ENCODE results near the gene EVA1A.

Gene EVA1A

GRCh38 chr2:75500633-75501032 is 60.1 kb downstream of the EVA1A start:
- DNase-seq = no peak
- ChIA-PET POLR2A (no interaction called here), CTCF (no interaction called here)
- Histone ChIP-seq H3K4me1 (ENCODE audit: control extremely low read depth in 1 of 4, control insufficient read depth in 4 of 4, insufficient read depth in 4 of 4, low read length in 3 of 4) (no peaks in the 10 kb centered on the region), H3K36me3 (ENCODE audit: control insufficient read depth in 4 of 4, insufficient read depth in 4 of 4, low read length in 3 of 4) (no peaks in the 10 kb centered on the region), H3K27me3 (replicated peaks in 2 of 5; ENCODE audit: control insufficient read depth in 4 of 5, insufficient read depth in 5 of 5, low read length in 4 of 5) (no peaks in the 10 kb centered on the region), H3K27ac (ENCODE audit: insufficient read depth in 1 of 2, low read depth in 1 of 2, low read length in 2 of 2, poor library complexity in 1 of 2, severe bottlenecking in 2 of 2) (no peak overlapping the region), H3K4me3 (ENCODE audit: control insufficient read depth in 1 of 7, extremely low read depth in 1 of 7, insufficient read depth in 4 of 7, low read depth in 2 of 7, low read length in 6 of 7) (no peak overlapping the region), H3K9me3 (ENCODE audit: control extremely low read depth in 1 of 5, control insufficient read depth in 4 of 5, insufficient read depth in 2 of 5, low read depth in 1 of 5, low read length in 4 of 5) (no peaks in the 10 kb centered on the region)
- 100% methylated on average over 1 of the region's 2 CpGs for WGBS (ENCODE audit: insufficient coverage)

GRCh38 chr2:75499534-75499933 is 61.2 kb downstream of the EVA1A start:
- Histone ChIP-seq H3K4me3 (ENCODE audit: control insufficient read depth in 1 of 7, extremely low read depth in 1 of 7, insufficient read depth in 4 of 7, low read depth in 2 of 7, low read length in 6 of 7) (no peak overlapping the region), H3K27me3 (replicated peaks in 2 of 5; ENCODE audit: control insufficient read depth in 4 of 5, insufficient read depth in 5 of 5, low read length in 4 of 5) (no peaks in the 10 kb centered on the region), H3K27ac (ENCODE audit: insufficient read depth in 1 of 2, low read depth in 1 of 2, low read length in 2 of 2, poor library complexity in 1 of 2, severe bottlenecking in 2 of 2) (no peak overlapping the region), H3K36me3 (ENCODE audit: control insufficient read depth in 4 of 4, insufficient read depth in 4 of 4, low read length in 3 of 4) (no peaks in the 10 kb centered on the region), H3K4me1 (ENCODE audit: control extremely low read depth in 1 of 4, control insufficient read depth in 4 of 4, insufficient read depth in 4 of 4, low read length in 3 of 4) (no peaks in the 10 kb centered on the region), H3K9me3 (ENCODE audit: control extremely low read depth in 1 of 5, control insufficient read depth in 4 of 5, insufficient read depth in 2 of 5, low read depth in 1 of 5, low read length in 4 of 5) (no peaks in the 10 kb centered on the region)
- ChIA-PET CTCF (no interaction called here), POLR2A (no interaction called here)
- 97% methylated on average over 4 of the region's 4 CpGs for WGBS (ENCODE audit: insufficient coverage)
- no peak for DNase-seq

GRCh38 chr2:75498907-75499306 is 61.8 kb downstream of the EVA1A start:
- Histone ChIP-seq H3K27me3 (replicated peaks in 2 of 5; ENCODE audit: control insufficient read depth in 4 of 5, insufficient read depth in 5 of 5, low read length in 4 of 5) (no peaks in the 10 kb centered on the region), H3K4me3 (ENCODE audit: control insufficient read depth in 1 of 7, extremely low read depth in 1 of 7, insufficient read depth in 4 of 7, low read depth in 2 of 7, low read length in 6 of 7) (no peak overlapping the region), H3K27ac (ENCODE audit: insufficient read depth in 1 of 2, low read depth in 1 of 2, low read length in 2 of 2, poor library complexity in 1 of 2, severe bottlenecking in 2 of 2) (no peak overlapping the region), H3K9me3 (ENCODE audit: control extremely low read depth in 1 of 5, control insufficient read depth in 4 of 5, insufficient read depth in 2 of 5, low read depth in 1 of 5, low read length in 4 of 5) (no peaks in the 10 kb centered on the region), H3K4me1 (ENCODE audit: control extremely low read depth in 1 of 4, control insufficient read depth in 4 of 4, insufficient read depth in 4 of 4, low read length in 3 of 4) (no peaks in the 10 kb centered on the region), H3K36me3 (ENCODE audit: control insufficient read depth in 4 of 4, insufficient read depth in 4 of 4, low read length in 3 of 4) (no peaks in the 10 kb centered on the region)
- ChIA-PET CTCF (no interaction called here), POLR2A (no interaction called here)
- no peak for DNase-seq

- H3K4me3 ChIP-seq (ENCODE audit: control insufficient read depth in 1 of 7, extremely low read depth in 1 of 7, insufficient read depth in 4 of 7, low read depth in 2 of 7, low read length in 6 of 7) = no peak overlapping the region
- ChIA-PET POLR2A (no interaction called here), CTCF (no interaction called here)
- H3K4me1 ChIP-seq (ENCODE audit: control extremely low read depth in 1 of 4, control insufficient read depth in 4 of 4, insufficient read depth in 4 of 4, low read length in 3 of 4) = no peaks in the 10 kb centered on the region
- 60% methylated on average over 3 of the region's 5 CpGs for WGBS (ENCODE audit: insufficient coverage)
- no peaks in the 10 kb centered on the region for H3K9me3 ChIP-seq (ENCODE audit: control extremely low read depth in 1 of 5, control insufficient read depth in 4 of 5, insufficient read depth in 2 of 5, low read depth in 1 of 5, low read length in 4 of 5)
- H3K27ac ChIP-seq (ENCODE audit: insufficient read depth in 1 of 2, low read depth in 1 of 2, low read length in 2 of 2, poor library complexity in 1 of 2, severe bottlenecking in 2 of 2) = no peak overlapping the region
- H3K36me3 ChIP-seq (ENCODE audit: control insufficient read depth in 4 of 4, insufficient read depth in 4 of 4, low read length in 3 of 4) = no peaks in the 10 kb centered on the region
- DNase-seq = no peak
- no peaks in the 10 kb centered on the region for H3K27me3 ChIP-seq (replicated peaks in 2 of 5; ENCODE audit: control insufficient read depth in 4 of 5, insufficient read depth in 5 of 5, low read length in 4 of 5)
Measured at GRCh38 chr2:75497256-75497655, 63.5 kb downstream of the EVA1A start.

GRCh38 chr2:75495862-75496261 is 64.9 kb downstream of the EVA1A start:
- no peaks in the 10 kb centered on the region for H3K36me3 ChIP-seq (ENCODE audit: control insufficient read depth in 4 of 4, insufficient read depth in 4 of 4, low read length in 3 of 4)
- H3K4me1 ChIP-seq (ENCODE audit: control extremely low read depth in 1 of 4, control insufficient read depth in 4 of 4, insufficient read depth in 4 of 4, low read length in 3 of 4) = no peaks in the 10 kb centered on the region
- WGBS (ENCODE audit: insufficient coverage) = 88% methylated on average over 2 of the region's 2 CpGs

GRCh38 chr2:75494137-75494769 is 66.5 kb downstream of the EVA1A start:
- Histone ChIP-seq H3K9me3 (ENCODE audit: control extremely low read depth in 1 of 5, control insufficient read depth in 4 of 5, insufficient read depth in 2 of 5, low read depth in 1 of 5, low read length in 4 of 5) (no peaks in the 10 kb centered on the region), H3K4me3 (ENCODE audit: control insufficient read depth in 1 of 7, extremely low read depth in 1 of 7, insufficient read depth in 4 of 7, low read depth in 2 of 7, low read length in 6 of 7) (no peak overlapping the region), H3K27me3 (replicated peaks in 2 of 5; ENCODE audit: control insufficient read depth in 4 of 5, insufficient read depth in 5 of 5, low read length in 4 of 5) (peaks cover 0 to 2% (median 0%) of the 10 kb centered on the region in 5 experiments), H3K27ac (ENCODE audit: insufficient read depth in 1 of 2, low read depth in 1 of 2, low read length in 2 of 2, poor library complexity in 1 of 2, severe bottlenecking in 2 of 2) (no peak overlapping the region), H3K36me3 (ENCODE audit: control insufficient read depth in 4 of 4, insufficient read depth in 4 of 4, low read length in 3 of 4) (no peaks in the 10 kb centered on the region), H3K4me1 (ENCODE audit: control extremely low read depth in 1 of 4, control insufficient read depth in 4 of 4, insufficient read depth in 4 of 4, low read length in 3 of 4) (no peaks in the 10 kb centered on the region)
- ChIA-PET POLR2A (no interaction called here), CTCF (interaction anchor here (0.6 kb wide), 1 partner anchor 28 kb away, joined by 4 read pairs; no protein-coding TSS in a partner anchor)
- WGBS (ENCODE audit: insufficient coverage) = 95% methylated on average over 3 of the region's 6 CpGs
- DNase-seq = no peak

More at GRCh38 chr2:75495862-75496261, 64.9 kb downstream of the EVA1A start:
- H3K27ac ChIP-seq (ENCODE audit: insufficient read depth in 1 of 2, low read depth in 1 of 2, low read length in 2 of 2, poor library complexity in 1 of 2, severe bottlenecking in 2 of 2) = no peak overlapping the region
- no peak overlapping the region for H3K4me3 ChIP-seq (ENCODE audit: control insufficient read depth in 1 of 7, extremely low read depth in 1 of 7, insufficient read depth in 4 of 7, low read depth in 2 of 7, low read length in 6 of 7)
- DNase-seq = no peak
- ChIA-PET POLR2A (no interaction called here), CTCF (no interaction called here)
- H3K9me3 ChIP-seq (ENCODE audit: control extremely low read depth in 1 of 5, control insufficient read depth in 4 of 5, insufficient read depth in 2 of 5, low read depth in 1 of 5, low read length in 4 of 5) = no peaks in the 10 kb centered on the region
- no peaks in the 10 kb centered on the region for H3K27me3 ChIP-seq (replicated peaks in 2 of 5; ENCODE audit: control insufficient read depth in 4 of 5, insufficient read depth in 5 of 5, low read length in 4 of 5)

- 98% methylated on average over 19 of the region's 25 CpGs for WGBS (ENCODE audit: insufficient coverage)
- Histone ChIP-seq H3K4me1 (ENCODE audit: control extremely low read depth in 1 of 4, control insufficient read depth in 4 of 4, insufficient read depth in 4 of 4, low read length in 3 of 4) (no peaks in the 10 kb centered on the region), H3K27me3 (replicated peaks in 2 of 5; ENCODE audit: control insufficient read depth in 4 of 5, insufficient read depth in 5 of 5, low read length in 4 of 5) (peaks cover 0 to 2% (median 0%) of the 10 kb centered on the region in 5 experiments), H3K4me3 (ENCODE audit: control insufficient read depth in 1 of 7, extremely low read depth in 1 of 7, insufficient read depth in 4 of 7, low read depth in 2 of 7, low read length in 6 of 7) (no peak overlapping the region), H3K27ac (ENCODE audit: insufficient read depth in 1 of 2, low read depth in 1 of 2, low read length in 2 of 2, poor library complexity in 1 of 2, severe bottlenecking in 2 of 2) (no peak overlapping the region), H3K9me3 (ENCODE audit: control extremely low read depth in 1 of 5, control insufficient read depth in 4 of 5, insufficient read depth in 2 of 5, low read depth in 1 of 5, low read length in 4 of 5) (no peaks in the 10 kb centered on the region), H3K36me3 (ENCODE audit: control insufficient read depth in 4 of 4, insufficient read depth in 4 of 4, low read length in 3 of 4) (no peaks in the 10 kb centered on the region)
- POLR2A ChIA-PET = no interaction called here
- CTCF ChIA-PET = no interaction called here
- DNase-seq = no peak
Measured at GRCh38 chr2:75493230-75493629, 67.5 kb downstream of the EVA1A start.

All from common myeloid progenitor, CD34-positive (primary cell).